HUES48 (cell line): ENCODE data around the gene PLCXD3.
"Not testable (repeated sequence)": the region's sequence is repeated elsewhere in the genome, so short reads cannot be mapped to it uniquely, and the experiment has no call there.

Experiments
- H3K27ac ChIP-seq: one replicate; pipeline ENCODE4 v1.7.0; 2013; ENCODE audit warnings: low read depth, low read length, inconsistent platforms
- H3K27me3 ChIP-seq: 2 replicates; pipeline ENCODE4 v1.6.1; 2013; ENCODE audit warnings: mild to moderate bottlenecking, low read length; ENCODE audit not compliant: control insufficient read depth, insufficient read depth
- H3K36me3 ChIP-seq: 2 replicates; pipeline ENCODE4 v1.6.1; 2013; ENCODE audit warnings: low read length; ENCODE audit not compliant: control insufficient read depth, insufficient read depth
- H3K4me1 ChIP-seq: 2 replicates; pipeline ENCODE4 v1.6.1; 2013; ENCODE audit warnings: mild to moderate bottlenecking, low read length; ENCODE audit not compliant: control insufficient read depth, insufficient read depth
- H3K4me3 ChIP-seq: 2 replicates; pipeline ENCODE4 v1.5.1; 2013; ENCODE audit warnings: mild to moderate bottlenecking, low read depth, low read length
- H3K9ac ChIP-seq: 2 replicates; pipeline ENCODE4 v1.6.1; 2013; ENCODE audit warnings: mild to moderate bottlenecking, low read depth, low read length, moderate library complexity
- H3K9me3 ChIP-seq: 2 replicates; pipeline ENCODE4 v1.6.1; 2013; ENCODE audit warnings: low read length; ENCODE audit not compliant: control insufficient read depth, insufficient read depth

The PLCXD3 gene

DNA sequence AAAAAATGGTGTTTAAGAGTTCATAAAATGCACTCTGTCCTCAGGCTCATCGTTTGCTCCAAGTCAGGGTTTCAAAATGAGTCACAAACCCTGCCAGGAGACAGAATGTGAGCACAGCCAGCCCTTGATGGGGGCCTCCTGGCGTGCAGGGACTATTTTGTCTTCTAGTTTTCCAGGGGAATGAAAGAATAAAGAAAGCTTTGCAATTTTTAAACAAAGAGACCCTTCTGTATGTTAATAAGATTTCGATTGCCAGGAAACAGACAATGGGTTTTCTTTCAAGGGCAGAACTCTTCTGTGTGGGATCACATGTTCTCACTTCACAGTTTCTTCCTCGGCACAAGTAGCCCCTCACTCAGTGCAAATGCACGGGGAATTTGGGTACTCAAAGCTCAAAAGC is 175.6 kb downstream of the PLCXD3 start:
- Histone ChIP-seq H3K4me1 (peaks cover 17% of the 10 kb centered on the region; the same call in 1 of the 2 replicates), H3K9me3 (no peaks in the 10 kb centered on the region), H3K27ac (peak overlapping the region; percentile 75), H3K4me3 (no peak overlapping the region), H3K36me3 (no peaks in the 10 kb centered on the region), H3K9ac (no peak overlapping the region), H3K27me3 (no peaks in the 10 kb centered on the region)

DNA sequence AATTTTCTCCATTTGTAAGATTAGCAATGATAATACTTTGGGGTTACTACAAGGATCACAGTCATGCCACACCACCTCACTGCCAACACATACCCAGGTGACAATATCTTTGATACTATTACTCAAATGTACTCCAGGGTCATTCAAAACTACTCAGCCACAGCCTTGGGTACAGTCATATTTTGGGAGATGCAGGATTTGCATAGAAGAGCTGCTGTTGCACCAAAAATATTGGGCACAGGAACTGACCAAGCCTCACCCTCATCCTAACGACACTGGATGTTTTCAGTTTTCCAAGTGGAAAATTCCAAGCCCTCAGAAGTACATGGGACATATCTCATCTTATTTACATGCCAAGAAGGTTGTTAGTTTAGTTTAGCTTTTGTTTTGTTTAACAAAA is 176.2 kb downstream of the PLCXD3 start:
- H3K4me3 ChIP-seq, result no peak overlapping the region
- no peak overlapping the region for H3K9ac ChIP-seq
- H3K4me1 ChIP-seq, result peaks cover 17% of the 10 kb centered on the region; the same call in 1 of the 2 replicates
- no peaks in the 10 kb centered on the region for H3K9me3 ChIP-seq
- no peaks in the 10 kb centered on the region for H3K27me3 ChIP-seq
- H3K27ac ChIP-seq, result peak overlapping the region; percentile 75
- H3K36me3 ChIP-seq, result no peaks in the 10 kb centered on the region

DNA sequence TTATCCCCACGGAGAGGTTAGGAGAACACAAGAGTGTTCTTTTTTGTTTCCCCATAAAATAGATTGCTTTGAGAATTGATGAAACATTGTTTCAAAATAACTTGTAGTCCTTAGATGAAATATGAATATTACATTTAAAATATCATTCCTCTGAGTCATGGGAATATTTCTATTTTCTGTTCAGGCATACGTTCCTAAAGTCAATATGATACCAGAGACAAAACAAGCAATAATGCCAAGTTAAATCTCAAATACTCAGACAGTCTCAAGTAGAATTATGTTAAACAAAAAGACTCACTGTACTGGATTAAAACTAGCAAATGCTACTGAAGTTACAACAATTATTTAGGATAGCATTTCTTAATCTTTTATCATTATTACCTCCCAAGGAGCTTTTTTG is 185.3 kb downstream of the PLCXD3 start:
- H3K9ac ChIP-seq, result no peak overlapping the region
- no peaks in the 10 kb centered on the region for H3K9me3 ChIP-seq
- no peak overlapping the region for H3K27ac ChIP-seq
- H3K27me3 ChIP-seq, result no peaks in the 10 kb centered on the region
- H3K4me3 ChIP-seq, result no peak overlapping the region
- H3K36me3 ChIP-seq, result no peaks in the 10 kb centered on the region
- H3K4me1 ChIP-seq, result no peaks in the 10 kb centered on the region

DNA sequence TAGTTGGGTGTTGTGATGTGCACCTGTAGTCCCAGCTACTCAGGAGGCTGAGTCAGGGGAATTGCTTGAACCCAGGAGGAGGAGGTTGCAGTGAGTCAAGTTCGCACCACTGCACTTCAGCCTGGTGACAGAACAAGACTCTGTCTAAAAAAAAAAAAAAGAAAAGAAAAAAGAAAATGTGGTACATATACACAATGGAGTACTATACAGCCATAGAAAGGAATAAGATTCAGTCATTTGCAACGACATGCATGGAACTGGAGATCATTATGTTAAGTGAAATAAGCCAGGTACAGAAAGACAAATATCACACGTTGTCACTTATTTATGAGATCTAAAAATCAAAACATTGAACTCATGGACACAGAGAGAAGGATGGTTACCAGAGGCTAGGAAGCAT is 187.6 kb downstream of the PLCXD3 start:
- H3K36me3 ChIP-seq, H3K9ac ChIP-seq, H3K27me3 ChIP-seq, H3K27ac ChIP-seq, H3K4me1 ChIP-seq, H3K9me3 ChIP-seq, H3K4me3 ChIP-seq: not testable (repeated sequence)

DNA sequence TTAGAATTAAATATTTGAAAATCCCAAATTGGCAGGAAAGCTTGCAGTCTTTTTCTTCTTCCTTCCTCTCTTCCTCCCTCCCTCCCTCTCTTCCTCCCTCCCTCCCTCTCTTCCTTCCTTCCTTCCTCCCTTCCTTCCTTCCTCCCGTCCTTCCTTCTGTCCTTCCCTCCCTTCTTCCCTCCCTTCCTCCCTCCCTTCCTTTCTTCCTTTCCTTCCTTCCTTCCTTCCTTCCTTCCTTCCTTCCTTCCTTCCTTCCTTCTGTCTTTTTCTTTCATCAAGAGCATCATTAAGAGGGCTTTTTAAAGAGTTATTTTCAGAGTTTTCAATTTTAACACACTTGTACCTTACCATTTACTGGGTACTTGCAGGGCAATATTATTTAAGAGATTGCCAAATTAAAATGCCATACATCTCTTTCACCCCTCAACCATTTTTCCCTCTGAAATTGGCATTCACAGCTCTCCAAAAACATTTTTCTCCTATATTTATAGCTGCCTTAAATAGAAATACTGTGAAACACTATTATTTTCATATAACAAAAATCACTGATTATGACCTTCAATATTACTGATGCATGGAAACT is 197.8 kb downstream of the PLCXD3 start:
- Histone ChIP-seq H3K4me1 (no peaks in the 10 kb centered on the region), H3K9me3 (no peaks in the 10 kb centered on the region), H3K9ac (no peak overlapping the region), H3K27ac (no peak overlapping the region), H3K4me3 (no peak overlapping the region), H3K36me3 (no peaks in the 10 kb centered on the region), H3K27me3 (no peaks in the 10 kb centered on the region)

DNA sequence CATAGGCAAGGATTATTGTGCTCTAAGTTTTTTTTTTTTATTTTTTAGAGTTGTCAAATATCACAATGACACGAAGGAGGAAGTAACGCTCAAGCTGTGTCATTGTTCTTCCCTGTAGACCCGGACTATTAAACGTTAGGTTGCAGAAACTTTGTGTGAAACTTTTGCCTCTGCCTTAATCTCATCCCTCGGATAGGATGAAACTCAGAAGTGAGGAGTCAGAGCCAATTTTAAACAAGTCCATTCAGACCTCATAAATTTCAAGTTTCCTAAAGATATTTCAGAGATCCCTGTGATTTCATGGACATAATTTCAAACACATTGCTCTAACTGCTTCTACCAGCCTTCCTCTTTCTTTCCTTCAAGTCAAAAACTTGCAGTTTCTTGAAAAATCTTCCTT is 198.3 kb downstream of the PLCXD3 start:
- Histone ChIP-seq H3K9ac (no peak overlapping the region), H3K9me3 (no peaks in the 10 kb centered on the region), H3K36me3 (no peaks in the 10 kb centered on the region), H3K27ac (no peak overlapping the region), H3K4me1 (no peaks in the 10 kb centered on the region), H3K27me3 (no peaks in the 10 kb centered on the region), H3K4me3 (no peak overlapping the region)

DNA sequence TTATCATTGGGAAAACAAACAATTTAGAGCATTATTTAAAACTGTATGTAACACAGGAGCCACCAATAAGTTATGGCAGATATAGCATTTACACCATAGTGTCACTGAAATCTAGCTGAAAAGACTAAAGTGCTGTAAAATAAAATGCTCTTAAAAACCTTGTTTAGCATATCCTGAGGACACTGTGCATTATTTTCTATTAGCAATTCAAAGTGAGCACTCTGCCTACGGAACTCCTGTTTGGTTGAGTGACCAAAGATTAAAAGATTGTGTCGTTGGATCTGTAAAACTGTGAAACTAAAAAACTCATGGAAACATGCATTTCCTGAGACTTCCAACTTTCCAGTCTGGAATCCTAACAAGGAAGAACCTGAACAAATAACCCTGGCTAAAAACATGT is 201.1 kb downstream of the PLCXD3 start:
- H3K36me3 ChIP-seq, result no peaks in the 10 kb centered on the region
- no peaks in the 10 kb centered on the region for H3K4me1 ChIP-seq
- H3K9ac ChIP-seq, result no peak overlapping the region
- no peaks in the 10 kb centered on the region for H3K9me3 ChIP-seq
- no peak overlapping the region for H3K4me3 ChIP-seq
- no peaks in the 10 kb centered on the region for H3K27me3 ChIP-seq
- H3K27ac ChIP-seq, result no peak overlapping the region

DNA sequence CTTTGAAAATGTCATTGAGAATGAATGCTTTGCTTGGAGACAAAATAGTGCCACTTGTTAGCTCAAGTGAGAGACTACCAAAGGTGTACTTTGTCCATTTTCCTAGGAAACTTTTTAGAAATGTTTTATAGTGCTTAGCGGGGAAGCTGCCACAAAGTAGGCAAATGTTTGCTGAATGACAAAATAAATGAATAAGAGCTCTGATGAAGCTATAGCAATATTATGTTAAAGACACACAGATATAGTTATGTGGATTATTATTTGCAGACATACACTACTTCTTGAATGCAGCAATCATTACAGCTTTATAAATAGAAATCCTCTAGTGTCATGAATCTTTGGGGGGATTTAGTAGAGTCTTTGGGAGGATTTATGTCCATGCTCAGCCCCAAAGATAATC is 204.4 kb downstream of the PLCXD3 start:
- Histone ChIP-seq H3K4me1 (no peaks in the 10 kb centered on the region), H3K36me3 (no peaks in the 10 kb centered on the region), H3K9me3 (no peaks in the 10 kb centered on the region)

DNA sequence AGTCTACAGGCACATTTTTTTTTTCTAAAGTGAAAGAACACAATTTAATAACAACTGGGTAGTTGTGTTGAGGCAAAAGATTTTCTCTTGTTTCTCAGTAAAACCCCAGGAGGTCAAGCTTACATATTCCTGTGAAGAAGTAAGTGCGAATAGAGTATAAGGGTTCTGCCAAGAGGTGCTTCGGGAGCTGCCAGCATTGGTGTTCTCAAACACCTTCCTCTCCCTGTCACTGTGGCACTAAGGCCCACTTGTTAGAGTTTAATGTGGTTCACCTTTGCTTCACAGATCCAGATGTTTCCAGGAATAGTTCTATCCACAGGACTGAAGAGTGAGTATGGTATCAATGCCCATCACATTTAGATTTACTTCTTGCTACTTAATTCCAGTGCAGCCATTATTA is 205.3 kb downstream of the PLCXD3 start:
- Histone ChIP-seq H3K36me3 (no peaks in the 10 kb centered on the region), H3K4me1 (no peaks in the 10 kb centered on the region), H3K4me3 (no peak overlapping the region), H3K9ac (no peak overlapping the region), H3K27me3 (no peaks in the 10 kb centered on the region), H3K27ac (no peak overlapping the region), H3K9me3 (no peaks in the 10 kb centered on the region)

More for the DNA sequence above, 204.4 kb downstream of the PLCXD3 start:
- Histone ChIP-seq H3K27me3 (no peaks in the 10 kb centered on the region), H3K27ac (no peak overlapping the region), H3K9ac (no peak overlapping the region), H3K4me3 (no peak overlapping the region)

DNA sequence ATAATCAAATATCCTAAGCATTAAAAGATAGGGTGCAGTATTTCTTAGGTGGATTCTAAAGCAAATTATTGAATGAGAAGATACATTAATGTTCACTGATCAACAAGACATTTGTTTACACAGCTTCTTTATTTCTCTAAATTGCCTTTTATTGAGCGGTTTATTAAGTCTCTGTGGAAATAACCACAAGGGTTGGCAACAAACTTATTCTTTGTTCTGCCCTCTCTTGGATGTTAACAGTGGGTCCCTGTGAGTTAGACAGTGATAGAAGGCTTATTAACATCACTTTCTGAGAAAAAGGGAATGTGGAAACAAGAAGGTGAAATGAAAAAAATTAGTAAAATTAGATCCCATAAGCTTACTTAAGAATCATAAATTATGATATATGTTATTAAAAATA is 214.3 kb downstream of the PLCXD3 start:
- Histone ChIP-seq H3K9me3 (peaks cover 5% of the 10 kb centered on the region; the same call in 1 of the 2 replicates), H3K27me3 (no peaks in the 10 kb centered on the region), H3K4me1 (peaks cover 5% of the 10 kb centered on the region; the same call in 1 of the 2 replicates), H3K4me3 (no peak overlapping the region), H3K9ac (no peak overlapping the region), H3K27ac (no peak overlapping the region), H3K36me3 (no peaks in the 10 kb centered on the region)

DNA sequence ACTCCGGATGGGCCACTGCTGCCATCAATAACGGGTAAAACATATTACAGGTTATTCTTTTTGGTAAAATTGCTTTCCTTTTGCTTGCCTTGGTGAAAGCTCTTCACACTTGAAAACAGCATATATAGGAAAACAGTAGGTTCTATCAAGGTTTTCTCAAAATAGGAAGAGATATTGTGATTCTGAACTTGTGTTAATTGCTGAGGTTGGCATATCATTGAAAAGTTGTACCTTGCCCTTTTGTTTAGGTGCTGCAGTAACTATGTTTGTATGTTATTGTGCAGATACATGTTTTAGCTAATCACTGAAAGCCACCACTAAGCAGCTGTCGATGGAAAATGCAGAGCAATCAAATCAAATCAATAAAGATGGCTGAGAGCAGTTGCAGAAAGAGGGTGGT is 219.1 kb downstream of the PLCXD3 start:
- Histone ChIP-seq H3K4me1 (no peaks in the 10 kb centered on the region), H3K36me3 (no peaks in the 10 kb centered on the region), H3K9me3 (peaks cover 13% of the 10 kb centered on the region), H3K4me3 (no peak overlapping the region), H3K9ac (no peak overlapping the region), H3K27me3 (no peaks in the 10 kb centered on the region), H3K27ac (no peak overlapping the region)

DNA sequence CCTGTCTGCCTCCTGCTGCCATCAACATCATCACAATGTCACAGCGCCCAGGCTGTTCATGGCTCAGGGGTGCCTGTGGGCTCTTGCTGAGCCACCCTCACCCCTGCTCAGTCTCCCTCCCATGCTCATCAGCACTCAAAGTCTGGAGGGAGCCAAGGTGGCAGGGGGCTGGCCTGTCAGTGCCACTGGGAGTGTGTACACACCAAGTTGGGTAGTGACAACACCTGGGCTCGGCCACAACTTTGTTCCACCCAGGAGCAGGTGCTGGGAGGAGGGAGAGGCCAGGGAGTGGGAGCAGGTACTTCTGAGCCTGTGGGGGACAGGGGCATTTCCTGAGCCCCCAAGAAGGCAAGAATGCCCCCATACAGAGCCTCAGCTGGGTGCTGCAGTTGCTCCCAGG is 219.6 kb downstream of the PLCXD3 start:
- H3K27me3 ChIP-seq, result no peaks in the 10 kb centered on the region

More for the DNA sequence above, 219.6 kb downstream of the PLCXD3 start:
- H3K9me3 ChIP-seq, result peaks cover 13% of the 10 kb centered on the region
- H3K4me3 ChIP-seq, result no peak overlapping the region
- H3K4me1 ChIP-seq, result peaks cover under 1% of the 10 kb centered on the region; the same call in 1 of the 2 replicates
- no peak overlapping the region for H3K9ac ChIP-seq
- H3K27ac ChIP-seq, result no peak overlapping the region
- H3K36me3 ChIP-seq, result no peaks in the 10 kb centered on the region
